ENCODE measurements around the gene GALNT17. TPM values are rescaled to one million over a fixed set of nuclear protein-coding genes. Genes with fewer than 3 reads are reported as not detected.

Gene GALNT17
- total and polyA plus RNA-seq, 11 donors: 16.9 to 116 (median 73.1) TPM

DNA sequence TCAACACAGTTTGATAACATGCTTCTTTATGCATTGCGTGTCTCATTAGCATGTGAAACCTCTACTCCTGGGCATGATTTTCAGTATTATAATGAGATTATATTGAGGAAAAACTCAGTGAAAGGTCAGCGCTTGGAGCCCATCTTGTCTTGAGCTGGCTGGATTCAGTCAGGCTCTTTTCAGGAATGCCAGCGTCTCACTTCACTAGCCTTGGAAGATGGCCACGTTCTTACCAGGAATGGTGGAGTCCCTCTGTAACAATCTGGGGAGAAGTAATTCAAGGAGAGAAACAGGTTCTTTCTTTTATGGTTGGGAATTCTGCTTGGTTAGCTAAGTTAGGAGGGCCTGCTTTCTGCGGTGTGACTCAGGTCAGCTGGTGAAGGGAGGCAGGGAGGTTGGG, 241.0 kb downstream of the GALNT17 start:
- H3K27ac ChIP-seq: no peak overlapping the region
- 86 to 94% (median 89%) methylated on average over 5 of the region's 5 CpGs for WGBS, 4 donors
- H3K9me3 ChIP-seq: peaks cover 0 to 9% (median 3%) of the 10 kb centered on the region in 12 donors
- TF ChIP-seq, protein P1, sequence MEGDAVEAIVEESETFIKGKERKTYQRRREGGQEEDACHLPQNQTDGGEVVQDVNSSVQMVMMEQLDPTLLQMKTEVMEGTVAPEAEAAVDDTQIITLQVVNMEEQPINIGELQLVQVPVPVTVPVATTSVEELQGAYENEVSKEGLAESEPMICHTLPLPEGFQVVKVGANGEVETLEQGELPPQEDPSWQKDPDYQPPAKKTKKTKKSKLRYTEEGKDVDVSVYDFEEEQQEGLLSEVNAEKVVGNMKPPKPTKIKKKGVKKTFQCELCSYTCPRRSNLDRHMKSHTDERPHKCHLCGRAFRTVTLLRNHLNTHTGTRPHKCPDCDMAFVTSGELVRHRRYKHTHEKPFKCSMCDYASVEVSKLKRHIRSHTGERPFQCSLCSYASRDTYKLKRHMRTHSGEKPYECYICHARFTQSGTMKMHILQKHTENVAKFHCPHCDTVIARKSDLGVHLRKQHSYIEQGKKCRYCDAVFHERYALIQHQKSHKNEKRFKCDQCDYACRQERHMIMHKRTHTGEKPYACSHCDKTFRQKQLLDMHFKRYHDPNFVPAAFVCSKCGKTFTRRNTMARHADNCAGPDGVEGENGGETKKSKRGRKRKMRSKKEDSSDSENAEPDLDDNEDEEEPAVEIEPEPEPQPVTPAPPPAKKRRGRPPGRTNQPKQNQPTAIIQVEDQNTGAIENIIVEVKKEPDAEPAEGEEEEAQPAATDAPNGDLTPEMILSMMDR (IDR thresholded peaks at IDR 0.05): no peak
- no peaks in the 10 kb centered on the region for H3K36me3 ChIP-seq
- no peaks in the 10 kb centered on the region for H3K27me3 ChIP-seq
- H3K4me1 ChIP-seq: no peaks in the 10 kb centered on the region
- DNase-seq (no peak), ATAC-seq (no peak)
- intact Hi-C loops (cut with DNase I): no loop called here
- H3K4me3 ChIP-seq: no peak overlapping the region

DNA sequence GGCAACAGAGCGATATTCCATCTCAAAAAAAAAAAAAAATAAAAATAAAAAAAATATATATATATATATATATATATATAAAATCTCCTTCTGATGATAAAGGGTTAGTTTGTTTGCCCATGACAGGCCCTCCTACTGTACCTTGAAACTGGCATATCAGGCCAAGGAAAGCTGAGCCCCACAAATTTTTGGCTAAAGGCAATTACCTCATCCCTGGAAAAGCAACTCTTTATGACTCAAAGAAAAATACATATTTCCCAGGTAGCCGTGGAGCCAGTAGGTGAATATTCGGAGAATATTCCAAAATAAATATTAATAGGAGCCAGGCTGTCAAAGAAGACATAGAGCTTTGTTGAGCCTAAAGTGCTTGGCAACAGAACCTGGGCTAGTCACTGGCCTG, 245.1 kb downstream of the GALNT17 start:
- 67 to 88% (median 76%) methylated on average over 3 of the region's 3 CpGs for WGBS, 4 donors
- Histone ChIP-seq H3K27me3 (no peaks in the 10 kb centered on the region), H3K36me3 (no peaks in the 10 kb centered on the region), H3K4me3 (no peak overlapping the region), H3K4me1 (no peaks in the 10 kb centered on the region), H3K9me3 (peaks cover 0 to 18% (median 4%) of the 10 kb centered on the region in 12 donors), H3K27ac (no peak overlapping the region)
- DNase-seq: no peak
- intact Hi-C loops (cut with DNase I): no loop called here
- no peak for ATAC-seq
- TF ChIP-seq POLR2A (IDR thresholded peaks at IDR 0.05): no peak
- TF ChIP-seq, protein P1 (IDR thresholded peaks at IDR 0.05): no peak

DNA sequence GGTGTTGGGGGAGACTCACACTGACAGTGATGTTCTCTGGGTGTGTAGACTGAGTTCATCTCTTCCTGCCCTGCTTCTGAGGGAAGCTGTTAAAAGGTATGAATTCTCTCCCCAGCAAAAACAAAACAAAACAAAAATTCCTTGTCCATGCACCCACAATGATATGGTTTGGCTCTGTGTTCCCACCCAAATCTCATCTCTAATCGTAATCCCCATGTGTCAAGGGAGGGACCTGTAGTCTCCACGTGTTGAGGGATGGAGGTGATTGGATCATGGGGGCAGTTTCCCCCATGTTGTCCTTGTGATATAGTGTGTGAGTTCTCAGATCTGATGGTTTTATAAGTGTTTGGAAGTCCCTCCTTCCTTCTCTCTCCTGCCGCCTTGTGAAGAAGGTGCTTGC, 245.5 kb downstream of the GALNT17 start:
- no peak for ATAC-seq
- Histone ChIP-seq H3K36me3 (no peaks in the 10 kb centered on the region), H3K9me3 (peaks cover 0 to 18% (median 4%) of the 10 kb centered on the region in 12 donors), H3K27me3 (no peaks in the 10 kb centered on the region), H3K4me3 (no peak overlapping the region), H3K27ac (no peak overlapping the region), H3K4me1 (no peaks in the 10 kb centered on the region)
- WGBS, 4 donors: 77 to 84% (median 81%) methylated on average over 3 of the region's 3 CpGs
- no peak for DNase-seq
- TF ChIP-seq, protein P1 (IDR thresholded peaks at IDR 0.05): no peak
- no peak for TF ChIP-seq POLR2A (IDR thresholded peaks at IDR 0.05)
- intact Hi-C loops (cut with DNase I): no loop called here

DNA sequence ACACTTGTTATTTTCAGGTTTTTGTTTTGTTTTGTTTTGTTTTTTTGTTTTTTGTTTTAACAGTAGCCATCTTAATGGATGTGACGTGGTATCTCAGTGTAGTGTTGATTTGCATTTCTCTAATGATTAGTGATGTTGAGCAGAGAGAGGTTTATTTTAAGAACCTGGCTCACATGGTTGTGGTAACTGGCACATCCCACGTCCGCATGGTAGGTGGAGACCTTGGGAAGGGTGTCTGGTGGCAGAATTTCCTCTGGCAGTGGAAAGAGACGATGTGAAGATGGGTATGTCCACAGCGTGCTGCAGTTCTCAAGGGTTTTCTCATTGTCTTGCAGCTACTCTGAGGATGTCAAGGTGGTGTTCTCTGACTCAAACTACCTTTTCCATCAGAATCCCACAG, 252.2 kb downstream of the GALNT17 start:
- Histone ChIP-seq H3K27ac (no peak overlapping the region), H3K9me3 (peaks cover 0 to 9% (median 0%) of the 10 kb centered on the region in 12 donors), H3K4me1 (peaks cover 0 to 12% (median 0%) of the 10 kb centered on the region in 12 donors), H3K4me3 (no peak overlapping the region), H3K36me3 (no peaks in the 10 kb centered on the region), H3K27me3 (no peaks in the 10 kb centered on the region)
- DNase-seq: peak in 2 of 5 donors; percentile 17 to 53
- peak; percentile 68 to 83 (median 76) for ATAC-seq
- 46 to 53% (median 52%) methylated on average over 5 of the region's 5 CpGs for WGBS, 4 donors
- intact Hi-C loops (cut with DNase I): no loop called here
- TF ChIP-seq POLR2A (IDR thresholded peaks at IDR 0.05): no peak

DNA sequence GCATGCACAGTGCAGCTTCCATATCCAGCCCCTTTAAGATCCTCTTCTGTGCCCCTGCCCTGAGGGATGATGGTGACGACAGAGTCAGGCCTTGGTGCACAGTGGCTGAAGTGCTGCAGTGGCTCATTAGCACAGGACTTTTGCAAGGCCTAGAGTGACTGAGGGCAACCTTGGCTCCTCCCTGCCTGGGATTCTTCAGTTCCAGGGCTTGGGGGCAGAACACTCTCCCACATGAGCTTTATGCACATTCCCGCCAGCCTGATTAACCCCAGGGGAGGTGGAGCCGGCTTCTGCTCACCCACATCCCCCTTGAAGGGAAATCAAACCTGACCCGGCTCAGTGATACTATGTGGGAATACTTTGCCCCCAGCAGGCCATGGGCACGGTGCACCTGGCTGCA, 253.4 kb downstream of the GALNT17 start:
- WGBS, 4 donors: 69 to 80% (median 75%) methylated on average over 4 to 5 of the region's 5 CpGs
- peaks cover 0 to 12% (median 0%) of the 10 kb centered on the region in 12 donors for H3K4me1 ChIP-seq
- no peaks in the 10 kb centered on the region for H3K36me3 ChIP-seq
- DNase-seq (no peak), ATAC-seq (no peak)
- H3K27ac ChIP-seq: no peak overlapping the region
- TF ChIP-seq POLR2A (IDR thresholded peaks at IDR 0.05): no peak
- TF ChIP-seq, protein P1 (IDR thresholded peaks at IDR 0.05): no peak
- H3K9me3 ChIP-seq: peaks cover 0 to 2% (median 0%) of the 10 kb centered on the region in 12 donors
- H3K4me3 ChIP-seq: no peak overlapping the region
- intact Hi-C loops (cut with DNase I): no loop called here
- H3K27me3 ChIP-seq: no peaks in the 10 kb centered on the region

Data from heart left ventricle (tissue), 16 donors.